ENCODE measurements around the gene NDUFA8. TPM values are rescaled to one million over a fixed set of nuclear protein-coding genes. Genes with fewer than 3 reads are reported as not detected.

Gene NDUFA8
- total RNA-seq, 1 donor = 25.2 TPM

DNA sequence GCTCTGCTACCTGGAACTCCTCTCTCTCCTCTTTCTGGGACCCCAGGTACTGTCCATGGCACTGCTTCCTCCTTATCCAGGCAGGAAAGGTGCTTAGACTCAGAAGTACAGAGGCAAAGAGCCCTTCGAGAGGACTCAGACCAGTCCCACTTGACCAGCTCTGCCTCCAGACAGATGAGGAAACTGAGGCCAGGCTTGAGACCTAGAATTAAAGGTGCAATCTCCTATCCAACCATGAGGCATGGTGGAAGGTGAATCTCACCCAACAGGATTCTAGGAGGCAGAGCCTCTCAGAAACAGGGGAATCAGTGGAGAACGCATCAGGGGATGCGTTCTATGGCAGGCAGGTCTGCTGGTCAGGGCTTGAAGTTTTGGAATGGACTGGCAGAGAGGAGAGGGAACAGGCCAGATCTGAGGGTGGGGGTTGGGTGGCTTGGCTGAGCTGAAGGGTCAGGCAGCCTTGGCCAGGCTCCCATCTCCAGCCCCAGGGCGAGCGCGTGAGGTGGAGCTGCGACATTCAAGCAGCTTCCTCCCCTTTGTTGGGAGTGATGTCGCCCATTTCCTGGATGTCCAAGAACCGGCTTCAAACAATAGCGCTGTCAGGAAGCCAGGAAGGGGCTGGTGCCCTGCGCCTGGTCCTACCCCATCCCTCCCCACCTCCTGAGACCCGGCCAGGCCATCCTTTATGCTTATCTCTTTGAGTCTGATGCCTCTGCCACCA, 26.2 kb downstream of the NDUFA8 start:
- TF ChIP-seq, protein P1, sequence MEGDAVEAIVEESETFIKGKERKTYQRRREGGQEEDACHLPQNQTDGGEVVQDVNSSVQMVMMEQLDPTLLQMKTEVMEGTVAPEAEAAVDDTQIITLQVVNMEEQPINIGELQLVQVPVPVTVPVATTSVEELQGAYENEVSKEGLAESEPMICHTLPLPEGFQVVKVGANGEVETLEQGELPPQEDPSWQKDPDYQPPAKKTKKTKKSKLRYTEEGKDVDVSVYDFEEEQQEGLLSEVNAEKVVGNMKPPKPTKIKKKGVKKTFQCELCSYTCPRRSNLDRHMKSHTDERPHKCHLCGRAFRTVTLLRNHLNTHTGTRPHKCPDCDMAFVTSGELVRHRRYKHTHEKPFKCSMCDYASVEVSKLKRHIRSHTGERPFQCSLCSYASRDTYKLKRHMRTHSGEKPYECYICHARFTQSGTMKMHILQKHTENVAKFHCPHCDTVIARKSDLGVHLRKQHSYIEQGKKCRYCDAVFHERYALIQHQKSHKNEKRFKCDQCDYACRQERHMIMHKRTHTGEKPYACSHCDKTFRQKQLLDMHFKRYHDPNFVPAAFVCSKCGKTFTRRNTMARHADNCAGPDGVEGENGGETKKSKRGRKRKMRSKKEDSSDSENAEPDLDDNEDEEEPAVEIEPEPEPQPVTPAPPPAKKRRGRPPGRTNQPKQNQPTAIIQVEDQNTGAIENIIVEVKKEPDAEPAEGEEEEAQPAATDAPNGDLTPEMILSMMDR (IDR thresholded peaks at IDR 0.05; ENCODE audit: insufficient read depth, low read length) = no peak
- DNase-seq (ENCODE audit: low read depth) = no peak
- no peak overlapping the region for H3K4me3 ChIP-seq (ENCODE audit: low read depth, low read length)

DNA sequence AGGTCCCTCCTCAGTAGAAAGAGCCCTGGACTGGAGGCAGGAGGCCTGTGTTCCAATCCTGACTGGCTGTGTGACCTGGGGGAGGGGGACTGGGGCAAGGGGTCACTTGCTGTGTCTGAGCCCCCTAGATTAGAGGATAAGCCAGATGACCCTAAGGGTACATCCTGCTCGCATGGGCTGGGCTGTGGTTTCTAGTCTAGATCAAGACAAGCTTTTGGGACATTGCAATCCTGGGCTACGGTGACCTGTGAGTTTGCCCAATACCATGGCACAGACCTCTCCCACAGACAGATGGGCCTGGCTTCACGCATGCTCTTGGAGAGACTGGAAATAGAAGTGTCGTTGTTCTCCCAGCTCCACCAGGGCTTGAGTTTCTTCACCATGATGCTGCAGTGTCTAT, 27.0 kb downstream of the NDUFA8 start:
- H3K4me3 ChIP-seq (ENCODE audit: low read depth, low read length) = no peak overlapping the region
- TF ChIP-seq, protein P1 (IDR thresholded peaks at IDR 0.05; ENCODE audit: insufficient read depth, low read length) = no peak
- no peak for DNase-seq (ENCODE audit: low read depth)

DNA sequence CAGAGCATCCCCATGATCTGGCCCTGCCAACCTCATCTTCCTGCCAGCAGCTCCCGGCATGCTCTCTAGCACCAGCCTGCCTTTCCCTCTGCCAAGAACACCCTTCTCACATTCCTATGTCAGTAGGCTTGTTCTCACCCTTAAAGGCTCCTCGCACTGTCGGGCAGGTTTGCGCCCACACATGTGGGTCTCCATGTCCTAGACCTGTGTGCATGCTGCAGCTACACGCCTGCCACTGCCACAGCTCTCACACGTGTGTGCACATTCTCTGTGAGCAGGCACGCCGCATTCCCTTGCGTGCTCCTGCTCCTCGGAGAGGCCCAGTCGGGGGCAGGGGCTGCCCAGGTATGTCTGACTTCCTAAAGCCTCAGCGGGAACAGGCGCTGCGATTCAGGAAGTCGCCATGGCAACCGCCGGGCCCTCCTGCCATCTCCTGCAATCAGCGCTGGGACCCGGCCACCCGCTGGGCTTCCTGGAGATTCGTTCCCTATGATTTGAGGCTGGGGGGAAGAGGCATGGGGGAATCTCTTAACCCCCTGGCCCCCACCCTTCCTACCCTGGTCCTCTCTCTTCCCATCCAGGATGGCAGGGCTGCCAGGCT, 28.1 kb downstream of the NDUFA8 start:
- no peak for DNase-seq (ENCODE audit: low read depth)
- no peak overlapping the region for H3K4me3 ChIP-seq (ENCODE audit: low read depth, low read length)
- TF ChIP-seq, protein P1 (IDR thresholded peaks at IDR 0.05; ENCODE audit: insufficient read depth, low read length) = no peak

DNA sequence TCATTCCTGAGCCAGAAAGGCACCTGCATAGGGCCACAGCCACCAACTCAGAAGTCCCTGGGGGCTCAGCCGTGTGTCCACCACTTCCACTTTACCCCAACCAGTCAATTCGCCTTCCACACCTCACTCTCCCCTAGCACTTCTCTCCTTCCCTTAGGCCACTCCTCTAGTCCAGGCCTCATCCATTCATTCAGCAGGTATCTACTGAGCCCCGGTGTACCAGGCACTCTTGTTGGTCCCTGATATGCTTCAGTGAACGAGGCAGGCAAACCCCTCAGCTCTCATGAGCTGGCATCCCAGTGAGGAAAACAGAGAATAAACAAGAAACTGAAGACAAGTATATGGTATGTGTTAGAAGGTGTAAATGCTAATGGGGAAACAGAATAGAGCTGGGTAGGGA, 28.7 kb downstream of the NDUFA8 start:
- no peak overlapping the region for H3K4me3 ChIP-seq (ENCODE audit: low read depth, low read length)
- TF ChIP-seq, protein P1 (IDR thresholded peaks at IDR 0.05; ENCODE audit: insufficient read depth, low read length) = no peak
- no peak for DNase-seq (ENCODE audit: low read depth)

DNA sequence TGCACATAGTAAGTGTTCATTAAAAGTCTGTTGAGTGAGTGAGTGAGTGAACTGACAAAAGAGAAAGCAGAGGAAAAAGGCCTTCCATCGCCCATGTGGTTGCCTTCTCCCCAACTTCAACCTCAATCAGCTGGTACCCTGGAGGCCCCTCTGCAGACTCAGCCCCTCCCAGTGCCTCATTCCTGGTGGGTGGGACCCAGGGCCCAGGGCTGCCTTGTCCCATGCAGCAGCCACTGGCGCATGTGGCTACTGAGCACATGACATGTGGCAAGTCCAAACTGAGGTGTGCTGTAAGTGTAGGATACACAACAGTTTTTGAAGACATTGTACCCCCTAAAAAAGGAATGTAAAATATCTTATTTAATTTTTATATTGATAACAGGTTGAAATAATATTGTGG, 29.6 kb downstream of the NDUFA8 start:
- H3K4me3 ChIP-seq (ENCODE audit: low read depth, low read length) = no peak overlapping the region
- TF ChIP-seq, protein P1 (IDR thresholded peaks at IDR 0.05; ENCODE audit: insufficient read depth, low read length) = no peak
- DNase-seq (ENCODE audit: low read depth) = no peak

DNA sequence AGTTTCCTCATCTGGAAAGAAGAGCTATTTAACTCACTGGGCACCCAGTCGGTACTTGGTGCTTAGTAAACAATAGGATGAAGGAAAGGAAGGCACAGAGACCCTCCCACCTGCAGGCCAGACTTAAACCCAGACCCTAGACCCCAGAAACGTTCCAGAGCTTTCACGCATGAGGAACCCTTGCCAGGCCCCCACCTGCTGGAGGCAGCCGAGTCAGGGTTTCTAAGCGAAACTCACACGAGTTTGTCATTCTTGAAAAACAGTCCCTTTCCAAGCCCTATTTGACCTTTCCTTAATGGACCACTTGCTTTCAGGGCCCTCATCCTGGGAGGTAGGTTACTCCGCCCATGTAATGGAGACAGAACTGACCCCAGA, 30.6 kb downstream of the NDUFA8 start:
- TF ChIP-seq, protein P1 (IDR thresholded peaks at IDR 0.05; ENCODE audit: insufficient read depth, low read length) = no peak
- DNase-seq (ENCODE audit: low read depth) = no peak
- H3K4me3 ChIP-seq (ENCODE audit: low read depth, low read length) = no peak overlapping the region

Data from fibroblast of the aortic adventitia (primary cell).